KMS-11 (cell line): ENCODE measurements around the gene SORCS2.

Source experiments
- H2AFZ ChIP-seq: fragments of 200-600 bp; sonication (generic); 2 replicates; pipeline ENCODE4 v1.6.1; 2016; ENCODE audit warnings: antibody characterized with exemption, mixed run types, low read depth
- H3K27ac ChIP-seq: fragments of 200-600 bp; sonication (generic); 2 replicates; pipeline ENCODE4 v1.6.1; 2016; ENCODE audit warnings: mild to moderate bottlenecking, mixed run types
- H3K27me3 ChIP-seq: fragments of 200-600 bp; sonication (generic); 2 replicates; pipeline ENCODE4 v1.6.1; 2017; ENCODE audit warnings: mild to moderate bottlenecking, low read depth, mixed run types, moderate library complexity; ENCODE audit not compliant: insufficient read depth
- H3K36me3 ChIP-seq: fragments of 200-600 bp; sonication (generic); 2 replicates; pipeline ENCODE4 v1.6.1; 2017; ENCODE audit warnings: mild to moderate bottlenecking, mixed run types; ENCODE audit not compliant: insufficient read depth
- H3K4me1 ChIP-seq: fragments of 200-600 bp; sonication (generic); 2 replicates; pipeline ENCODE4 v1.6.1; 2016; ENCODE audit warnings: mild to moderate bottlenecking, low read depth, mixed run types; ENCODE audit not compliant: poor library complexity, severe bottlenecking
- H3K4me2 ChIP-seq: fragments of 200-600 bp; sonication (generic); 2 replicates; pipeline ENCODE4 v1.7.0; 2016; ENCODE audit warnings: mild to moderate bottlenecking, mixed run types
- H3K4me3 ChIP-seq: fragments of 200-600 bp; sonication (generic); IDR thresholded peaks from 2 replicates; pipeline ENCODE4 v1.6.1; 2017; ENCODE audit warnings: low read depth, low read length, mixed read lengths; ENCODE audit not compliant: insufficient read depth
- H3K79me2 ChIP-seq: fragments of 200-600 bp; sonication (generic); 2 replicates; pipeline ENCODE4 v1.6.1; 2016; ENCODE audit warnings: low read depth, mixed run types; ENCODE audit not compliant: insufficient read depth
- H3K9ac ChIP-seq: fragments of 200-600 bp; sonication (generic); 2 replicates; pipeline ENCODE4 v1.6.1; 2016; ENCODE audit warnings: mild to moderate bottlenecking, mixed run types
- H4K20me1 ChIP-seq: fragments of 200-600 bp; sonication (generic); 2 replicates; pipeline ENCODE4 v1.6.1; 2016; ENCODE audit warnings: mild to moderate bottlenecking, mixed run types; ENCODE audit not compliant: insufficient read depth
- CTCF ChIP-seq: fragments of 200-600 bp; sonication (generic); conservative IDR thresholded peaks from 2 replicates; pipeline ENCODE4 v1.6.1; 2017; ENCODE audit warnings: low read depth, mild to moderate bottlenecking, antibody characterized with exemption, low read length, moderate library complexity, mixed read lengths

SORCS2 gene

GRCh38 chr4:7253341-7253700, 61.0 kb downstream of the SORCS2 start:
- H3K4me1 ChIP-seq, result no peaks in the 10 kb centered on the region
- TF ChIP-seq CTCF, result no peak
- no peaks in the 10 kb centered on the region for H3K36me3 ChIP-seq
- peaks cover 9% of the 10 kb centered on the region; the same call in 1 of the 2 replicates for H3K27me3 ChIP-seq
- no peak overlapping the region for H3K9ac ChIP-seq
- no peaks in the 10 kb centered on the region for H3K79me2 ChIP-seq
- H4K20me1 ChIP-seq, result no peaks in the 10 kb centered on the region
- no peak overlapping the region for H3K4me2 ChIP-seq
- no peak overlapping the region for H3K4me3 ChIP-seq
- H2AFZ ChIP-seq, result no peak overlapping the region
- no peak overlapping the region for H3K27ac ChIP-seq

- no peaks in the 10 kb centered on the region for H3K4me1 ChIP-seq
- no peak overlapping the region for H3K4me2 ChIP-seq
- no peaks in the 10 kb centered on the region for H4K20me1 ChIP-seq
- no peaks in the 10 kb centered on the region for H3K79me2 ChIP-seq
- TF ChIP-seq CTCF, result no peak
- H3K36me3 ChIP-seq, result no peaks in the 10 kb centered on the region
- H3K27me3 ChIP-seq, result peaks cover 9% of the 10 kb centered on the region; the same call in 1 of the 2 replicates
- no peak overlapping the region for H3K4me3 ChIP-seq
- no peak overlapping the region for H2AFZ ChIP-seq
- H3K9ac ChIP-seq, result no peak overlapping the region
- no peak overlapping the region for H3K27ac ChIP-seq
These were observed 61.5 kb downstream of the SORCS2 start for GRCh38 chr4:7253837-7254236.

GRCh38 chr4:7254736-7255487, 62.6 kb downstream of the SORCS2 start:
- TF ChIP-seq CTCF, result no peak
- no peak overlapping the region for H3K4me3 ChIP-seq
- H2AFZ ChIP-seq, result no peak overlapping the region

GRCh38 chr4:7255488-7255881, 63.1 kb downstream of the SORCS2 start:
- Histone ChIP-seq H3K27ac (no peak overlapping the region), H3K27me3 (peaks cover 9% of the 10 kb centered on the region; the same call in 1 of the 2 replicates), H3K9ac (no peak overlapping the region), H4K20me1 (no peaks in the 10 kb centered on the region), H3K36me3 (no peaks in the 10 kb centered on the region), H3K4me3 (no peak overlapping the region), H3K4me1 (no peaks in the 10 kb centered on the region), H3K4me2 (no peak overlapping the region), H3K79me2 (no peaks in the 10 kb centered on the region), H2AFZ (no peak overlapping the region)
- TF ChIP-seq CTCF, result no peak

More at GRCh38 chr4:7254736-7255487, 62.6 kb downstream of the SORCS2 start:
- no peaks in the 10 kb centered on the region for H3K79me2 ChIP-seq
- peaks cover 9% of the 10 kb centered on the region; the same call in 1 of the 2 replicates for H3K27me3 ChIP-seq
- no peak overlapping the region for H3K4me2 ChIP-seq
- no peak overlapping the region for H3K9ac ChIP-seq
- no peak overlapping the region for H3K27ac ChIP-seq
- H4K20me1 ChIP-seq, result no peaks in the 10 kb centered on the region
- H3K36me3 ChIP-seq, result no peaks in the 10 kb centered on the region
- H3K4me1 ChIP-seq, result no peaks in the 10 kb centered on the region
